H9 (cell line): ENCODE data around the gene ABCG4. TPM values are rescaled to one million over a fixed set of nuclear protein-coding genes. Genes with fewer than 3 reads are reported as not detected.

Experiments
- DNase-seq: peaks from one replicate; pipeline ENCODE4 v3.0.0-alpha.2; 2017
- H2AFZ ChIP-seq: one replicate; pipeline ENCODE4 v1.6.1; 2013; ENCODE audit warnings: mild to moderate bottlenecking, low read length, control low read depth, moderate library complexity
- H2AK5ac ChIP-seq: 2 replicates; pipeline ENCODE4 v1.6.1; 2013; ENCODE audit warnings: low read length, control low read depth, mixed read lengths; ENCODE audit not compliant: insufficient read length
- H2BK120ac ChIP-seq: one replicate; pipeline ENCODE4 v1.6.1; 2013; ENCODE audit warnings: low read depth, mild to moderate bottlenecking, low read length, control low read depth, inconsistent platforms; ENCODE audit not compliant: poor library complexity, severe bottlenecking
- H2BK12ac ChIP-seq: 2 replicates; pipeline ENCODE4 v1.6.1; 2013; ENCODE audit warnings: low read length, control low read depth, mixed read lengths, low read depth; ENCODE audit not compliant: insufficient read length
- H2BK15ac ChIP-seq: 2 replicates; pipeline ENCODE4 v1.6.1; 2013; ENCODE audit warnings: low read depth, low read length, control low read depth
- H2BK20ac ChIP-seq: one replicate; pipeline ENCODE4 v1.6.1; 2013; ENCODE audit warnings: low read depth, mild to moderate bottlenecking, low read length, control low read depth, inconsistent platforms; ENCODE audit not compliant: poor library complexity, severe bottlenecking
- H2BK5ac ChIP-seq: 2 replicates; pipeline ENCODE4 v1.6.1; 2013; ENCODE audit warnings: low read length, control low read depth, mixed read lengths; ENCODE audit not compliant: insufficient read length
- H3K14ac ChIP-seq: 2 replicates; pipeline ENCODE4 v1.6.1; 2013; ENCODE audit warnings: low read length, control low read depth; ENCODE audit not compliant: insufficient read depth
- H3K18ac ChIP-seq: 2 replicates; pipeline ENCODE4 v1.6.1; 2013; ENCODE audit warnings: low read depth, mild to moderate bottlenecking, mixed read lengths, low read length, control low read depth; ENCODE audit not compliant: insufficient read length
- H3K23ac ChIP-seq: 2 replicates; pipeline ENCODE4 v1.6.1; 2013; ENCODE audit warnings: low read length, control low read depth, mixed read lengths, low read depth; ENCODE audit not compliant: insufficient read length
- H3K23me2 ChIP-seq: 2 replicates; pipeline ENCODE4 v1.6.1; 2013; ENCODE audit warnings: low read depth, mild to moderate bottlenecking, mixed read lengths, low read length, control low read depth; ENCODE audit not compliant: insufficient read length, poor library complexity, severe bottlenecking
- H3K27ac ChIP-seq: 2 replicates; pipeline ENCODE4 v1.5.1; 2013; ENCODE audit warnings: low read length, control low read depth, mixed read lengths, low read depth; ENCODE audit not compliant: insufficient read length
- H3K27me3 ChIP-seq: 2 replicates; pipeline ENCODE4 v1.6.1; 2013; ENCODE audit warnings: low read length, control low read depth, inconsistent platforms; ENCODE audit not compliant: insufficient read depth
- H3K4ac ChIP-seq: 2 replicates; pipeline ENCODE4 v1.6.1; 2013; ENCODE audit warnings: low read depth, mild to moderate bottlenecking, control low read depth, inconsistent platforms, low read length, moderate library complexity
- H3K4me1 ChIP-seq: 2 replicates; pipeline ENCODE4 v1.6.1; 2013; ENCODE audit warnings: low read length, control low read depth, inconsistent platforms; ENCODE audit not compliant: insufficient read depth
- H3K4me2 ChIP-seq: 2 replicates; pipeline ENCODE4 v1.6.1; 2013; ENCODE audit warnings: low read length, control low read depth, mixed read lengths; ENCODE audit not compliant: insufficient read length, insufficient read depth
- H3K56ac ChIP-seq: 2 replicates; pipeline ENCODE4 v1.6.1; 2013; ENCODE audit warnings: low read depth, mild to moderate bottlenecking, mixed read lengths, low read length, control low read depth; ENCODE audit not compliant: insufficient read length
- H3K79me1 ChIP-seq: 2 replicates; pipeline ENCODE4 v1.6.1; 2013; ENCODE audit warnings: low read depth, mild to moderate bottlenecking, moderate library complexity, low read length, control low read depth, inconsistent platforms; ENCODE audit not compliant: insufficient read depth, poor library complexity, severe bottlenecking
- H3K79me2 ChIP-seq: 2 replicates; pipeline ENCODE4 v1.6.1; 2013; ENCODE audit warnings: low read length, control low read depth, inconsistent platforms; ENCODE audit not compliant: insufficient read depth
- H3K9ac ChIP-seq: 2 replicates; pipeline ENCODE4 v1.6.1; 2013; ENCODE audit warnings: low read length, control low read depth, mixed read lengths; ENCODE audit not compliant: insufficient read length; ENCODE audit errors: extremely low read depth
- H3K9me3 ChIP-seq: one replicate; pipeline ENCODE4 v1.6.1; 2013; ENCODE audit warnings: low read depth, low read length, inconsistent platforms; ENCODE audit not compliant: control insufficient read depth
- H3T11ph ChIP-seq: one replicate; pipeline ENCODE4 v1.6.1; 2013; ENCODE audit warnings: mild to moderate bottlenecking, low read length, control low read depth, inconsistent platforms
- H4K20me1 ChIP-seq: one replicate; pipeline ENCODE4 v1.6.1; 2013; ENCODE audit not compliant: control insufficient read depth, insufficient read length, insufficient read depth
- H4K5ac ChIP-seq: 2 replicates; pipeline ENCODE4 v1.6.1; 2013; ENCODE audit warnings: low read depth, mild to moderate bottlenecking, mixed read lengths, low read length, control low read depth; ENCODE audit not compliant: insufficient read length
- H4K8ac ChIP-seq: replicated peaks from 2 replicates; pipeline ENCODE4 v1.6.1; 2013; ENCODE audit warnings: low read length, control low read depth, mixed read lengths, low read depth; ENCODE audit not compliant: insufficient read length
- H4K91ac ChIP-seq: 2 replicates; pipeline ENCODE4 v1.6.1; 2013; ENCODE audit warnings: low read depth, mild to moderate bottlenecking, moderate library complexity, mixed read lengths, low read length, control low read depth; ENCODE audit not compliant: insufficient read length
- H3K27ac Mint-ChIP-seq, 3 experiments: 2 replicates in 2 of 3; 3 replicates in 1 of 3; pipeline ENCODE4 v1.8.0; 2020 to 2021; ENCODE audit warnings: mixed read lengths in 3 of 3, mild to moderate bottlenecking in 1 of 3, moderate library complexity in 1 of 3
- H3K27me3 Mint-ChIP-seq: 2 replicates; pipeline ENCODE4 v1.8.0; 2021; ENCODE audit warnings: low read depth, mild to moderate bottlenecking, moderate library complexity, mixed read lengths
- H3K36me3 Mint-ChIP-seq, 3 experiments: 2 replicates in 2 of 3; 3 replicates in 1 of 3; pipeline ENCODE4 v1.8.0; 2020 to 2021; ENCODE audit warnings: low read depth in 3 of 3, mixed read lengths in 3 of 3; ENCODE audit not compliant: insufficient read depth in 1 of 3
- H3K4me1 Mint-ChIP-seq, 2 experiments: 2 replicates each; pipeline ENCODE4 v1.8.0; 2020; ENCODE audit warnings: mixed read lengths in 2 of 2
- H3K4me3 Mint-ChIP-seq, 2 experiments: 2 replicates in 1 of 2; 3 replicates in 1 of 2; pipeline ENCODE4 v1.8.0; 2020 to 2021; ENCODE audit warnings: mild to moderate bottlenecking in 2 of 2, mixed read lengths in 2 of 2, moderate library complexity in 1 of 2
- H3K9me3 Mint-ChIP-seq, 2 experiments: 2 replicates in 1 of 2; 3 replicates in 1 of 2; pipeline ENCODE4 v1.8.0; 2020; ENCODE audit warnings: mild to moderate bottlenecking in 2 of 2, mixed read lengths in 2 of 2, moderate library complexity in 1 of 2
- CTCF ChIP-seq: fragments of 200-600 bp; sonication (generic); conservative IDR thresholded peaks from 3 replicates; pipeline ENCODE4 v1.8.0; 2021; ENCODE audit warnings: antibody characterized with exemption, mild to moderate bottlenecking
- WGBS: extraction: QIAGEN DNeasy Blood & Tissue Kit; methylation state at CpG from one replicate; pipeline ENCODE4 v1.1.7; 2013; ENCODE audit warnings: missing lambda C conversion rate, low lambda C conversion rate, mixed read lengths; ENCODE audit not compliant: insufficient read length; ENCODE audit errors: extremely low coverage; 5-methylcytosine and 5-hydroxymethylcytosine counted together
- total RNA-seq: library from RNA; stranded (reverse); gene quantifications from 2 replicates; pipeline ENCODE4 v1.2.1, GENCODE V29; 2021

ABCG4 gene
- total RNA-seq, 1 experiment from 2014 or later: 1.2 TPM

GRCh38 chr11:119188887-119189286 lies 40.0 kb downstream of the ABCG4 start:
- Mint-ChIP-seq H3K27me3 (peaks cover 1% of the 10 kb centered on the region), H3K4me3 (no peak overlapping the region), H3K9me3 (no peaks in the 10 kb centered on the region; a peak in 1 of 5 replicates), H3K4me1 (peaks cover 9 to 13% of the 10 kb centered on the region in 2 experiments; a peak in 3 of 4 replicates), H3K36me3 (no peaks in the 10 kb centered on the region; a peak in 1 of 7 replicates), H3K27ac (peak overlapping the region in 2 of 3 experiments; percentile 28 to 41; a peak in 2 of 7 replicates)
- Histone ChIP-seq H3K79me2 (no peaks in the 10 kb centered on the region), H3K4me1 (no peaks in the 10 kb centered on the region), H3K18ac (no peak overlapping the region), H2AFZ (no peak overlapping the region), H2BK20ac (no peak overlapping the region), H2BK12ac (no peak overlapping the region), H3K56ac (no peak overlapping the region), H2BK120ac (no peak overlapping the region), H3K4me2 (no peak overlapping the region), H3K79me1 (no peaks in the 10 kb centered on the region), H4K91ac (no peak overlapping the region), H3K23me2 (no peaks in the 10 kb centered on the region), H3K14ac (no peak overlapping the region), H3T11ph (no peak overlapping the region), H2BK15ac (no peak overlapping the region), H3K9ac (no peak overlapping the region), H2AK5ac (no peak overlapping the region), H3K27me3 (no peaks in the 10 kb centered on the region), H4K8ac (no peak overlapping the region), H3K4ac (no peak overlapping the region), H3K9me3 (no peaks in the 10 kb centered on the region), H4K20me1 (no peaks in the 10 kb centered on the region), H3K23ac (no peak overlapping the region), H3K27ac (no peak overlapping the region), H4K5ac (no peak overlapping the region), H2BK5ac (no peak overlapping the region)
- no peak for DNase-seq
- WGBS: no CpG with 5 or more reads among the region's 8 CpGs
- TF ChIP-seq CTCF: no peak
